HG03520 (cell line): ENCODE measurements around the gene DNAAF5.

Source experiments
- ATAC-seq: cut with Tn5 transposase; IDR thresholded peaks from one replicate; pipeline ENCODE4 v1.9.1; 2021; ENCODE audit warnings: mild to moderate bottlenecking, moderate library complexity; ENCODE audit not compliant: unreplicated experiment

The DNAAF5 gene

GRCh38 chr7:726084-726853, at the start of gene DNAAF5:
DNAAF5 (plus strand) TSS chr7:726699; CDS start chr7:726721, 22 bp downstream.
- peak; percentile 79 for ATAC-seq

GRCh38 chr7:676972-677385, 49.5 kb upstream of the DNAAF5 start:
- no peak for ATAC-seq

GRCh38 chr7:680411-681127, 45.9 kb upstream of the DNAAF5 start:
- ATAC-seq = no peak

- ATAC-seq = no peak
Measured at GRCh38 chr7:681551-682307, 44.8 kb upstream of the DNAAF5 start.

- no peak for ATAC-seq
Measured at GRCh38 chr7:682810-683209, 43.7 kb upstream of the DNAAF5 start.

GRCh38 chr7:683526-684205, 42.8 kb upstream of the DNAAF5 start:
- ATAC-seq = no peak

- ATAC-seq = no peak
Measured at GRCh38 chr7:684416-684815, 42.1 kb upstream of the DNAAF5 start.

GRCh38 chr7:685540-685939, 41.0 kb upstream of the DNAAF5 start:
- no peak for ATAC-seq

- no peak for ATAC-seq
Measured at GRCh38 chr7:690478-691360, 35.8 kb upstream of the DNAAF5 start.

GRCh38 chr7:691361-692045, 35.0 kb upstream of the DNAAF5 start:
- no peak for ATAC-seq

GRCh38 chr7:693280-693679, 33.2 kb upstream of the DNAAF5 start:
- no peak for ATAC-seq

- no peak for ATAC-seq
Measured at GRCh38 chr7:696426-696811, 30.1 kb upstream of the DNAAF5 start.

GRCh38 chr7:696812-697551, 29.5 kb upstream of the DNAAF5 start:
- ATAC-seq = no peak

GRCh38 chr7:698515-699475, 27.7 kb upstream of the DNAAF5 start:
- no peak for ATAC-seq

- ATAC-seq = no peak
Measured at GRCh38 chr7:699476-700170, 26.9 kb upstream of the DNAAF5 start.

GRCh38 chr7:701086-701671, 25.3 kb upstream of the DNAAF5 start:
- ATAC-seq = no peak

GRCh38 chr7:703049-703448, 23.4 kb upstream of the DNAAF5 start:
- no peak for ATAC-seq
